Measurements from ENCODE around the gene KPNB1.

The KPNB1 gene

GRCh38 chr17:47714773-47715396 is 65.2 kb downstream of the KPNB1 start:
- no peak for DNase-seq

GRCh38 chr17:47715669-47716325 is 66.1 kb downstream of the KPNB1 start:
- no peak for DNase-seq

GRCh38 chr17:47716375-47716774 is 66.7 kb downstream of the KPNB1 start:
- no peak for DNase-seq

GRCh38 chr17:47717261-47717697 is 67.6 kb downstream of the KPNB1 start:
- DNase-seq: no peak

GRCh38 chr17:47717979-47718621 is 68.4 kb downstream of the KPNB1 start:
- no peak for DNase-seq

- DNase-seq: no peak
Observed at GRCh38 chr17:47718634-47719405, 69.1 kb downstream of the KPNB1 start.

- DNase-seq: no peak
Observed at GRCh38 chr17:47719411-47720152, 69.9 kb downstream of the KPNB1 start.

- no peak for DNase-seq
Observed at GRCh38 chr17:47720196-47720595, 70.5 kb downstream of the KPNB1 start.

- no peak for DNase-seq
Observed at GRCh38 chr17:47720754-47721533, 71.2 kb downstream of the KPNB1 start.

GRCh38 chr17:47721725-47722124 is 72.0 kb downstream of the KPNB1 start:
- DNase-seq: no peak

- no peak for DNase-seq
Observed at GRCh38 chr17:47724705-47725104, 75.0 kb downstream of the KPNB1 start.

GRCh38 chr17:47725446-47726111 is 75.9 kb downstream of the KPNB1 start:
- DNase-seq: no peak

- DNase-seq: no peak
Observed at GRCh38 chr17:47726796-47727703, 77.3 kb downstream of the KPNB1 start.

GRCh38 chr17:47727704-47728036 is 78.0 kb downstream of the KPNB1 start:
- no peak for DNase-seq

- DNase-seq: no peak
Observed at GRCh38 chr17:47728214-47728877, 78.6 kb downstream of the KPNB1 start.

- no peak for DNase-seq
Observed at GRCh38 chr17:47729476-47729875, 79.8 kb downstream of the KPNB1 start.

- DNase-seq: no peak
Observed at GRCh38 chr17:47730681-47731080, 81.0 kb downstream of the KPNB1 start.

- no peak for DNase-seq
Observed at GRCh38 chr17:47731396-47731795, 81.7 kb downstream of the KPNB1 start.

- peak; percentile 41 for DNase-seq
Observed at GRCh38 chr17:47732399-47733046, 82.8 kb downstream of the KPNB1 start.

All from retina (tissue), 1 donor.